ENCODE data around the gene NTRK3.
A peak's percentile ranks its signal among the peaks of the same experiment; 100 is the strongest.

NTRK3 gene

GRCh38 chr15:88262064-88262463 is 5.5 kb upstream of the NTRK3 start:
- no peak for TF ChIP-seq CTCF (IDR thresholded peaks at IDR 0.05; ENCODE audit: insufficient read depth, low read depth, low read length, missing control alignments)
- no peak for DNase-seq (ENCODE audit: low read depth)
- H3K4me3 ChIP-seq (ENCODE audit: low read length) = no peak overlapping the region

- no peak for DNase-seq (ENCODE audit: low read depth)
- peak; percentile 13 for TF ChIP-seq CTCF (IDR thresholded peaks at IDR 0.05; ENCODE audit: insufficient read depth, low read depth, low read length, missing control alignments)
- no peak overlapping the region for H3K4me3 ChIP-seq (ENCODE audit: low read length)
These were observed 1.6 kb upstream of the NTRK3 start for GRCh38 chr15:88258093-88258641.

GRCh38 chr15:88257311-88258092 is 963 bp upstream of the NTRK3 start:
- DNase-seq (ENCODE audit: low read depth) = no peak
- no peak overlapping the region for H3K4me3 ChIP-seq (ENCODE audit: low read length)

GRCh38 chr15:88255484-88256278 is 858 bp downstream of the NTRK3 start:
- no peak for TF ChIP-seq CTCF (IDR thresholded peaks at IDR 0.05; ENCODE audit: insufficient read depth, low read depth, low read length, missing control alignments)
- no peak overlapping the region for H3K4me3 ChIP-seq (ENCODE audit: low read length)
- peak; percentile 53 for DNase-seq (ENCODE audit: low read depth)

More at GRCh38 chr15:88257311-88258092, 963 bp upstream of the NTRK3 start:
- TF ChIP-seq CTCF (IDR thresholded peaks at IDR 0.05; ENCODE audit: insufficient read depth, low read depth, low read length, missing control alignments) = no peak

- H3K4me3 ChIP-seq (ENCODE audit: low read length) = no peak overlapping the region
- TF ChIP-seq CTCF (IDR thresholded peaks at IDR 0.05; ENCODE audit: insufficient read depth, low read depth, low read length, missing control alignments) = no peak
- DNase-seq (ENCODE audit: low read depth) = no peak
These were observed 1.5 kb downstream of the NTRK3 start for GRCh38 chr15:88255087-88255483.

- TF ChIP-seq CTCF (IDR thresholded peaks at IDR 0.05; ENCODE audit: insufficient read depth, low read depth, low read length, missing control alignments) = no peak
- H3K4me3 ChIP-seq (ENCODE audit: low read length) = no peak overlapping the region
- DNase-seq (ENCODE audit: low read depth) = no peak
These were observed 4.1 kb downstream of the NTRK3 start for GRCh38 chr15:88252441-88252840.
